Neural cell (in vitro differentiated cells): Measurements from ENCODE around the gene DZIP3. TPM values are rescaled to one million over a fixed set of nuclear protein-coding genes. Genes with fewer than 3 reads are reported as not detected.

ENCODE experiments used
- H2AFZ ChIP-seq: fragments of 200-600, 300-800 bp; sonication (generic), shearing (Covaris generic); 2 replicates; pipeline ENCODE4 v1.6.0; 2014; ENCODE audit warnings: low read depth, mild to moderate bottlenecking, antibody characterized with exemption, low read length, moderate library complexity
- H3F3A ChIP-seq: fragments of 200-600 bp; shearing (Covaris generic); 2 replicates; pipeline ENCODE4 v1.6.1; 2016; ENCODE audit warnings: mild to moderate bottlenecking, moderate library complexity, mixed read lengths, antibody characterized with exemption, low read length; ENCODE audit not compliant: insufficient read depth, poor library complexity, severe bottlenecking
- H3K27ac ChIP-seq: fragments of 200-600, 300-800 bp; sonication (generic), shearing (Covaris generic); 2 replicates; pipeline ENCODE4 v1.5.1; 2014; ENCODE audit warnings: mild to moderate bottlenecking, low read length, moderate library complexity
- H3K27me3 ChIP-seq: fragments of 300-800, 200-600 bp; sonication (generic), shearing (Covaris generic); 2 replicates; pipeline ENCODE4 v1.6.0; 2014; ENCODE audit warnings: mild to moderate bottlenecking, low read depth, low read length, moderate library complexity; ENCODE audit not compliant: insufficient read depth
- H3K36me3 ChIP-seq: fragments of 300-800, 200-600 bp; sonication (generic), shearing (Covaris generic); 2 replicates; pipeline ENCODE4 v1.5.1; 2014; ENCODE audit warnings: mild to moderate bottlenecking, antibody characterized with exemption, low read length, moderate library complexity; ENCODE audit not compliant: insufficient read depth
- H3K4me2 ChIP-seq: fragments of 300-800, 200-600 bp; sonication (generic), shearing (Covaris generic); 2 replicates; pipeline ENCODE4 v1.6.0; 2014; ENCODE audit warnings: mild to moderate bottlenecking, low read length
- H3K4me3 ChIP-seq: fragments of 300-800, 200-600 bp; sonication (generic), shearing (Covaris generic); 2 replicates; pipeline ENCODE4 v1.5.1; 2014; ENCODE audit warnings: mild to moderate bottlenecking, low read length, moderate library complexity
- H3K79me2 ChIP-seq: fragments of 200-600 bp; shearing (Covaris generic); replicated peaks from 2 replicates; pipeline ENCODE4 v1.6.0; 2014; ENCODE audit warnings: mild to moderate bottlenecking, low read length, moderate library complexity; ENCODE audit not compliant: insufficient read depth
- H3K9ac ChIP-seq: fragments of 300-800, 200-600 bp; sonication (generic), shearing (Covaris generic); 2 replicates; pipeline ENCODE4 v1.6.1; 2016; ENCODE audit warnings: mild to moderate bottlenecking, low read length, mixed read lengths
- H3K9me2 ChIP-seq: fragments of 200-600 bp; shearing (Covaris generic); 2 replicates; pipeline ENCODE4 v1.6.1; 2016; ENCODE audit warnings: mild to moderate bottlenecking, low read length, mixed read lengths; ENCODE audit not compliant: insufficient read depth
- H3K9me3 ChIP-seq: fragments of 200-600, 300-800 bp; sonication (generic), shearing (Covaris generic); 2 replicates; pipeline ENCODE4 v1.6.1; 2016; ENCODE audit warnings: mild to moderate bottlenecking, mixed run types, low read length, moderate library complexity, mixed read lengths
- H4K20me1 ChIP-seq: fragments of 200-600 bp; shearing (Covaris generic); 2 replicates; pipeline ENCODE4 v1.6.1; 2016; ENCODE audit warnings: mild to moderate bottlenecking, mixed run types; ENCODE audit not compliant: insufficient read depth
- EP300 ChIP-seq: fragments of 450-650 bp; conservative IDR thresholded peaks from 2 replicates; pipeline ENCODE4 v1.6.1; 2014; ENCODE audit warnings: antibody characterized with exemption, mild to moderate bottlenecking, moderate library complexity; ENCODE audit not compliant: poor library complexity, severe bottlenecking
- EZH2 ChIP-seq: fragments of 200-600, 300-800 bp; shearing (Covaris generic), sonication (generic); IDR thresholded peaks from 2 replicates; pipeline ENCODE4 v1.6.1; 2014; ENCODE audit warnings: antibody characterized with exemption, low read length, borderline replicate concordance, mild to moderate bottlenecking; ENCODE audit not compliant: insufficient read depth, poor library complexity, severe bottlenecking
- MXI1 ChIP-seq: fragments of 450-650 bp; conservative IDR thresholded peaks from 2 replicates; pipeline ENCODE4 v1.6.1; 2014; ENCODE audit warnings: antibody characterized with exemption, mild to moderate bottlenecking; ENCODE audit not compliant: poor library complexity, severe bottlenecking
- POLR2AphosphoS5 ChIP-seq: IDR thresholded peaks from 2 replicates; pipeline ENCODE4 v1.6.1; 2012
- RAD21 ChIP-seq: fragments of 450-650 bp; conservative IDR thresholded peaks from 2 replicates; pipeline ENCODE4 v1.6.1; 2014; ENCODE audit warnings: antibody characterized with exemption, mild to moderate bottlenecking, moderate library complexity
- SMC3 ChIP-seq: fragments of 450-650 bp; conservative IDR thresholded peaks from 2 replicates; pipeline ENCODE4 v1.6.1; 2014; ENCODE audit warnings: antibody characterized with exemption, mild to moderate bottlenecking, moderate library complexity; ENCODE audit not compliant: poor library complexity
- TAF1 ChIP-seq: IDR thresholded peaks from 2 replicates; pipeline ENCODE4 v1.6.1; 2012; ENCODE audit warnings: low read depth
- polyA plus RNA-seq: library from polyadenylated mRNA; depleted of rRNA; stranded (reverse); fragments of >200 nt; gene quantifications from 2 replicates; pipeline ENCODE4 v1.2.3, GENCODE V29; 2014
- TF ChIP-seq, protein P1 (sequence below): IDR thresholded peaks from 2 replicates; pipeline ENCODE4 v1.6.1; 2012; ENCODE audit warnings: borderline replicate concordance
- TF ChIP-seq, protein P2 (sequence below): fragments of 450-650 bp; IDR thresholded peaks from 2 replicates; pipeline ENCODE4 v1.5.1; 2014; ENCODE audit warnings: antibody characterized with exemption, mild to moderate bottlenecking, moderate library complexity; ENCODE audit not compliant: poor library complexity, severe bottlenecking

The DZIP3 gene
- polyA plus RNA-seq, 1 donor from 2014 or later = 52.5 TPM

DNA sequence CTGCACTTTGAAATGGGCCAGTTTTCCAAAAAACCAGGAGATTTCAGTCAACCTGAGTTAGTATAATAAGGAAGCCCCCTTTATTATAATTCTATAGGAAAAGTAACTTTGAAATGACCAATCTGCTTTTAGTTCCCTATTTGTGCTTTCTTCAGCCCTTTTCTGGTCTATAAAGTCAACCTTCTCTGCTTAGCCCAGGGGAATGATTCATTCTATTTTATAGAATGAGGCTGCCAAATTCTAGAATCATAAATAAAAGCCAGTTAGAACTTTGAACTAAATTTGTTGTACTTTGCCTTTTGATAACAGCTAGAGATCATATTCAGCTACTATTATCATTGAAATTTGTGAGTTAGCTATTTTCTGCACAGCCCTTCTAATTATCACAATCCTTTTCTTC lies 25.0 kb upstream of the DZIP3 start:
- no peaks in the 10 kb centered on the region for H3K9me3 ChIP-seq
- no peak overlapping the region for H2AFZ ChIP-seq
- no peak overlapping the region for H3K27ac ChIP-seq
- no peak overlapping the region for H3K4me2 ChIP-seq
- H3K9ac ChIP-seq = no peak overlapping the region
- H3F3A ChIP-seq = no peaks in the 10 kb centered on the region
- TF ChIP-seq TAF1 = no peak
- TF ChIP-seq, protein P1, sequence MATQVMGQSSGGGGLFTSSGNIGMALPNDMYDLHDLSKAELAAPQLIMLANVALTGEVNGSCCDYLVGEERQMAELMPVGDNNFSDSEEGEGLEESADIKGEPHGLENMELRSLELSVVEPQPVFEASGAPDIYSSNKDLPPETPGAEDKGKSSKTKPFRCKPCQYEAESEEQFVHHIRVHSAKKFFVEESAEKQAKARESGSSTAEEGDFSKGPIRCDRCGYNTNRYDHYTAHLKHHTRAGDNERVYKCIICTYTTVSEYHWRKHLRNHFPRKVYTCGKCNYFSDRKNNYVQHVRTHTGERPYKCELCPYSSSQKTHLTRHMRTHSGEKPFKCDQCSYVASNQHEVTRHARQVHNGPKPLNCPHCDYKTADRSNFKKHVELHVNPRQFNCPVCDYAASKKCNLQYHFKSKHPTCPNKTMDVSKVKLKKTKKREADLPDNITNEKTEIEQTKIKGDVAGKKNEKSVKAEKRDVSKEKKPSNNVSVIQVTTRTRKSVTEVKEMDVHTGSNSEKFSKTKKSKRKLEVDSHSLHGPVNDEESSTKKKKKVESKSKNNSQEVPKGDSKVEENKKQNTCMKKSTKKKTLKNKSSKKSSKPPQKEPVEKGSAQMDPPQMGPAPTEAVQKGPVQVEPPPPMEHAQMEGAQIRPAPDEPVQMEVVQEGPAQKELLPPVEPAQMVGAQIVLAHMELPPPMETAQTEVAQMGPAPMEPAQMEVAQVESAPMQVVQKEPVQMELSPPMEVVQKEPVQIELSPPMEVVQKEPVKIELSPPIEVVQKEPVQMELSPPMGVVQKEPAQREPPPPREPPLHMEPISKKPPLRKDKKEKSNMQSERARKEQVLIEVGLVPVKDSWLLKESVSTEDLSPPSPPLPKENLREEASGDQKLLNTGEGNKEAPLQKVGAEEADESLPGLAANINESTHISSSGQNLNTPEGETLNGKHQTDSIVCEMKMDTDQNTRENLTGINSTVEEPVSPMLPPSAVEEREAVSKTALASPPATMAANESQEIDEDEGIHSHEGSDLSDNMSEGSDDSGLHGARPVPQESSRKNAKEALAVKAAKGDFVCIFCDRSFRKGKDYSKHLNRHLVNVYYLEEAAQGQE = no peak
- TF ChIP-seq SMC3 = no peak
- TF ChIP-seq MXI1 = no peak
- TF ChIP-seq, protein P2, sequence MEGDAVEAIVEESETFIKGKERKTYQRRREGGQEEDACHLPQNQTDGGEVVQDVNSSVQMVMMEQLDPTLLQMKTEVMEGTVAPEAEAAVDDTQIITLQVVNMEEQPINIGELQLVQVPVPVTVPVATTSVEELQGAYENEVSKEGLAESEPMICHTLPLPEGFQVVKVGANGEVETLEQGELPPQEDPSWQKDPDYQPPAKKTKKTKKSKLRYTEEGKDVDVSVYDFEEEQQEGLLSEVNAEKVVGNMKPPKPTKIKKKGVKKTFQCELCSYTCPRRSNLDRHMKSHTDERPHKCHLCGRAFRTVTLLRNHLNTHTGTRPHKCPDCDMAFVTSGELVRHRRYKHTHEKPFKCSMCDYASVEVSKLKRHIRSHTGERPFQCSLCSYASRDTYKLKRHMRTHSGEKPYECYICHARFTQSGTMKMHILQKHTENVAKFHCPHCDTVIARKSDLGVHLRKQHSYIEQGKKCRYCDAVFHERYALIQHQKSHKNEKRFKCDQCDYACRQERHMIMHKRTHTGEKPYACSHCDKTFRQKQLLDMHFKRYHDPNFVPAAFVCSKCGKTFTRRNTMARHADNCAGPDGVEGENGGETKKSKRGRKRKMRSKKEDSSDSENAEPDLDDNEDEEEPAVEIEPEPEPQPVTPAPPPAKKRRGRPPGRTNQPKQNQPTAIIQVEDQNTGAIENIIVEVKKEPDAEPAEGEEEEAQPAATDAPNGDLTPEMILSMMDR = no peak
- TF ChIP-seq POLR2AphosphoS5 = no peak
- no peak for TF ChIP-seq EP300
- TF ChIP-seq EZH2 = no peak
- no peak for TF ChIP-seq RAD21
- no peak overlapping the region for H3K4me3 ChIP-seq
- no peaks in the 10 kb centered on the region for H4K20me1 ChIP-seq
- no peaks in the 10 kb centered on the region for H3K9me2 ChIP-seq
- H3K27me3 ChIP-seq = no peaks in the 10 kb centered on the region
- no peaks in the 10 kb centered on the region for H3K79me2 ChIP-seq
- H3K36me3 ChIP-seq = no peaks in the 10 kb centered on the region

DNA sequence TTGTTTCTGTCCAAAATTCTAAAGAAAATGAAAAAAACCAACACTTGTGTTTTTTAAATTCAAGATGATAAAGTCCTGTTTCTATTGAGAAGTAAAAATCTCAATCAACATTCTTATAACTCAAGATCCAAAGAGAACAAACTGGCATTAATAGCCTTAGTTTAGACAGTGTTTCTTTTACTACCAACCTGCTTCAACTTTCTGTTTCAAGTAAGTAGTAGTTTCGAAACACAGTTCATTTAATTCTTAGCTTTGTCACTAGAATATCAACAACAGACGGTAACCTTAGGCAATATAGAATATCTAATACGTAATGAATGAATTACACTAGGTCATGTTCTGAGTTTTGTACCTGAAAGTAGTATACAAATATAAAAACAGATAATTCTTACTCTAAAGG lies 24.0 kb upstream of the DZIP3 start:
- no peaks in the 10 kb centered on the region for H3K9me2 ChIP-seq
- H2AFZ ChIP-seq = no peak overlapping the region
- H3K9me3 ChIP-seq = no peaks in the 10 kb centered on the region
- H3K9ac ChIP-seq = no peak overlapping the region
- H3K36me3 ChIP-seq = no peaks in the 10 kb centered on the region
- no peaks in the 10 kb centered on the region for H3F3A ChIP-seq
- H3K27ac ChIP-seq = no peak overlapping the region
- no peaks in the 10 kb centered on the region for H4K20me1 ChIP-seq
- no peak overlapping the region for H3K4me3 ChIP-seq
- no peaks in the 10 kb centered on the region for H3K27me3 ChIP-seq
- TF ChIP-seq MXI1 = no peak
- TF ChIP-seq TAF1 = no peak
- TF ChIP-seq EZH2 = no peak
- TF ChIP-seq RAD21 = no peak
- TF ChIP-seq, protein P2 = no peak
- no peak for TF ChIP-seq SMC3
- TF ChIP-seq EP300 = no peak
- no peak for TF ChIP-seq POLR2AphosphoS5
- TF ChIP-seq, protein P1 = no peak
- H3K4me2 ChIP-seq = no peak overlapping the region
- no peaks in the 10 kb centered on the region for H3K79me2 ChIP-seq
